ENCODE results near the gene LRIG3.
"Not testable (repeated sequence)": the region's sequence is repeated elsewhere in the genome, so short reads cannot be mapped to it uniquely, and the experiment has no call there.

LRIG3 gene, protein sequence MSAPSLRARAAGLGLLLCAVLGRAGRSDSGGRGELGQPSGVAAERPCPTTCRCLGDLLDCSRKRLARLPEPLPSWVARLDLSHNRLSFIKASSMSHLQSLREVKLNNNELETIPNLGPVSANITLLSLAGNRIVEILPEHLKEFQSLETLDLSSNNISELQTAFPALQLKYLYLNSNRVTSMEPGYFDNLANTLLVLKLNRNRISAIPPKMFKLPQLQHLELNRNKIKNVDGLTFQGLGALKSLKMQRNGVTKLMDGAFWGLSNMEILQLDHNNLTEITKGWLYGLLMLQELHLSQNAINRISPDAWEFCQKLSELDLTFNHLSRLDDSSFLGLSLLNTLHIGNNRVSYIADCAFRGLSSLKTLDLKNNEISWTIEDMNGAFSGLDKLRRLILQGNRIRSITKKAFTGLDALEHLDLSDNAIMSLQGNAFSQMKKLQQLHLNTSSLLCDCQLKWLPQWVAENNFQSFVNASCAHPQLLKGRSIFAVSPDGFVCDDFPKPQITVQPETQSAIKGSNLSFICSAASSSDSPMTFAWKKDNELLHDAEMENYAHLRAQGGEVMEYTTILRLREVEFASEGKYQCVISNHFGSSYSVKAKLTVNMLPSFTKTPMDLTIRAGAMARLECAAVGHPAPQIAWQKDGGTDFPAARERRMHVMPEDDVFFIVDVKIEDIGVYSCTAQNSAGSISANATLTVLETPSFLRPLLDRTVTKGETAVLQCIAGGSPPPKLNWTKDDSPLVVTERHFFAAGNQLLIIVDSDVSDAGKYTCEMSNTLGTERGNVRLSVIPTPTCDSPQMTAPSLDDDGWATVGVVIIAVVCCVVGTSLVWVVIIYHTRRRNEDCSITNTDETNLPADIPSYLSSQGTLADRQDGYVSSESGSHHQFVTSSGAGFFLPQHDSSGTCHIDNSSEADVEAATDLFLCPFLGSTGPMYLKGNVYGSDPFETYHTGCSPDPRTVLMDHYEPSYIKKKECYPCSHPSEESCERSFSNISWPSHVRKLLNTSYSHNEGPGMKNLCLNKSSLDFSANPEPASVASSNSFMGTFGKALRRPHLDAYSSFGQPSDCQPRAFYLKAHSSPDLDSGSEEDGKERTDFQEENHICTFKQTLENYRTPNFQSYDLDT

GRCh38 chr12:58920102-58920960 is at the start of gene LRIG3:
Gene LRIG3 (minus strand): TSS chr12:58920504. CDS start chr12:58920235, 269 bp downstream.
- DNase-seq (ENCODE audit: low spot score) = peak; percentile 59

- no peak for DNase-seq (ENCODE audit: low spot score)
Measured at GRCh38 chr12:58969237-58969636, 48.9 kb upstream of the LRIG3 start.

GRCh38 chr12:58967561-58967960 is 47.3 kb upstream of the LRIG3 start:
- no peak for DNase-seq (ENCODE audit: low spot score)

DNA sequence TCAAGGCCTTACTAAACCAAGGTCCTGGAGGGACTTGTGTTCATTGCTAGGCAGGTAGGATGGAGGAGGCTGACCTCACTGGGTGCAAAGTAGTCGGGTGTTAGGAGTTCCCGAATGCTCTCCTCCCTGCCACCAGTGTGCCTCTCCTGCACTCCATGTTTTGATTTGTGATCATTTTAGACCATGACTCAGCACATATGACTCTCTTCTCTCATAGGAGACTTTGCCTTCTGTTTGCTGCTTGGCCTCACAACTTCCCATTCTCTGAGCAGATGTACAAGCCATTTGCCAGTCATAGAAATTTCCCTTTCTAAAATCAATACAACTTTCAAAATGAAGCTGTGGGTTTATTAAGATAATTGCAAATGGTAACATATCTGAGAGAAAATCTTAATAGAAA is 46.6 kb upstream of the LRIG3 start:
- DNase-seq (ENCODE audit: low spot score) = no peak

GRCh38 chr12:58965568-58965967 is 45.3 kb upstream of the LRIG3 start:
- DNase-seq (ENCODE audit: low spot score) = no peak

- no peak for DNase-seq (ENCODE audit: low spot score)
Measured at GRCh38 chr12:58963844-58964243, 43.5 kb upstream of the LRIG3 start.

GRCh38 chr12:58961906-58962305 is 41.6 kb upstream of the LRIG3 start:
- no peak for DNase-seq (ENCODE audit: low spot score)

GRCh38 chr12:58961166-58961565 is 40.9 kb upstream of the LRIG3 start:
- DNase-seq (ENCODE audit: low spot score) = no peak

DNA sequence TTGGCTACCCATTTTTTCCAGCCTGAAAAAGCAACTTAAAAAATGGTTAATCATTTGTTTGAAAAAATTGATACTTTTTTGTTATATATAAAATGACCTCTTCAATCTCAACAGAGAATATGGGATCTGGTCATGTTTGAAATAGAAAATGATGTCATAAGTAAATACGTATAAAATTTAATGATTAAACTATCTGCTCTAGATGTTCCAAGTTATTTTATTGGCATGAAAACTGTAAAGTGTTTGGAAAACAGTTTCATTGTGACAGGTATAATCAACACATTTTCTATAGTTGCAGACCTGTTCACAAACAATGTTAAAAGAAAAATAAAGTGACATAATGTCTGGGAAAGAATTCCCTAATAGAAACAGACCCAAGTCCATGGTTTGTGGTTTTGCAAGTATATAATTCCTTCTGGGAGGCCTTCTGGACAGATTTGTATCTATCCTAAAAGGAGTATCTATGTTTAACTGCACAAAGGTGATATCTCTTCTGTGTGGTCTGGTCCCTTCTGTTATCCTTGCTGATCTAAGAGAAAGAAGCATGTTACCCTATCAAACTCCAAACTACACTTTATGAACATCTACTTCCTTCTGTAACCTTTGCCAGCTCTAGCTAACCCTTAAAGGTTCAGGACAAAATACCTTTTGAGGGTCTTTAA is 39.5 kb upstream of the LRIG3 start:
- no peak for DNase-seq (ENCODE audit: low spot score)

DNA sequence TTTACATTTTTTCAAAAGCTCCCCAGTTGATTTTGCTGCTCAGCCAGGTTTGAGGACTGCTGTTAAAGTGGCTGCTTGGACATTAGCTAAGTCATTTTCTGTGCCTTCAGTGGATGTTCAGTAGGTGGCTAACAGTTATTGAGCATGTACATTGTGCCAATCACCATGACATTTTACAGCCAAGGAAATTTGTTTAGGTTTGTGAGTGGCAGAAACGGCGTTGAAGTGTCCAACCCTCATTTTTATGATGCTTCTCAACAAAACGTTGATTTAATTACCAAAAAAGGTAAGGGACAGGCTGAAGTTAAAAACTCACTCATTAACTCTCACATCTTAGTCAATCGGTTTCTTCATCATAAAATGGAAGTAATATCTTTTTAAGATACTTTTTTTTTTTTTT is 37.0 kb upstream of the LRIG3 start:
- no peak for DNase-seq (ENCODE audit: low spot score)

GRCh38 chr12:58955849-58956248 is 35.5 kb upstream of the LRIG3 start:
- DNase-seq (ENCODE audit: low spot score) = no peak

GRCh38 chr12:58954002-58954401 is 33.7 kb upstream of the LRIG3 start:
- no peak for DNase-seq (ENCODE audit: low spot score)

- DNase-seq (ENCODE audit: low spot score) = no peak
Measured at GRCh38 chr12:58950739-58951100, 30.4 kb upstream of the LRIG3 start.

DNA sequence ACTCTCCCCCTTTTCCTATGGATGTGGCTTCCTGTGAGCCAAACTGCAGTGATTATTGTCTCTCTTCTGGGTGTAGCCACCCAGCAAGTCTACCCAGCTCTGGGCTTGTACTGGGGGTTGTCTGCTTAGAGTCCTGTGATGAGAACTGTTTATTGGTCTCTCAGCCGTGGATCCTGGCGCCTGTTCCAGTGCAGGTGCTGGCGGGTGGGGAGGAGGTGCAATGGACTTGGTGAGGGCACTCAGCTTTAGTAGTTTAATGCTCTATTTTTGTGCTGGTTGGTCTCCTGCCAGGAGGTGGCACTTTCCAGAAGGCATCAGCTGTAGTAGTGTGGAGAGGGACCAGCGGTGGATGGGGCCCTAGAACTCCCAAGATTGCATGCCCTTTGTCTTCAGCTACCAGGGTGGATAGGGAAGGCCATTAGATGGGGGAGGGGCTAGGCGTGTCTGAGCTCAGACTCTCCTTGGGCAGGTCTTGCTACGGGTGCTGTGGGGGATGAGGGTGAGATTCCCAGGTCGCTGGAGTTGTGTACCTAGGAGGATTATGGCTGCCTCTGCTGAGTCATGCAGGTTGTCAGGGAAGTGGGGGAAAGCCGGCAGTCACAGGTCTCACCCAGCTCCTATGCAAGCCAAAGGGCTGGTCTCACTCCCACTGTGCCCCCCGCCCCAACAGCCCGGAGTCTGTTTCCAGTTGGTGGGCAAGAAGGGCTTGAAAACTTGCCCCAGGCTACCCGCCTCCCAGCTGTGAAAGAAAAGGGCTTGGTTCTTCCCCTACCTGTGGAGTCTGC is 29.8 kb upstream of the LRIG3 start:
- DNase-seq (ENCODE audit: low spot score) = not testable (repeated sequence)

DNA sequence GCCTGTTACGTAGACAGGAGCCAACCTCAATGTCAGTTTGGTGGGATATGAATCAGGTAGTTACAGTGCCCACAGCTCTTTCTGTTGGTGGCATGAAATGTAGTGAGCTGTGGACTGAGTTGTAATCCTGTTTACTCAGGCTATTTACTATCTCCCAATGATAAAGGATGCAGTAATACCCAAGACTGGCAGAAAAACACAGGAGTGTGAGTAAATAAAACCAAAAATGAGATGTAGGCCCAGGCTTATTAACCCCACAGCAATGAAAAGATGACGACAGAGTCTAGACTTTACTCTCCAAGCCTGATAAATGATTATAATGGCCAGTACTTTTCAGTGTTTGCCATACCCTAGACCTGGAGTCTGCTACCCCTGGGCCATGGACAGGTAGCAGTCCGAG is 22.8 kb upstream of the LRIG3 start:
- no peak for DNase-seq (ENCODE audit: low spot score)

GRCh38 chr12:58942345-58942744 is 22.0 kb upstream of the LRIG3 start:
- DNase-seq (ENCODE audit: low spot score) = no peak

- DNase-seq (ENCODE audit: low spot score) = no peak
Measured at GRCh38 chr12:58939399-58940100, 19.2 kb upstream of the LRIG3 start.

- no peak for DNase-seq (ENCODE audit: low spot score)
Measured at GRCh38 chr12:58938440-58938839, 18.1 kb upstream of the LRIG3 start.

DNA sequence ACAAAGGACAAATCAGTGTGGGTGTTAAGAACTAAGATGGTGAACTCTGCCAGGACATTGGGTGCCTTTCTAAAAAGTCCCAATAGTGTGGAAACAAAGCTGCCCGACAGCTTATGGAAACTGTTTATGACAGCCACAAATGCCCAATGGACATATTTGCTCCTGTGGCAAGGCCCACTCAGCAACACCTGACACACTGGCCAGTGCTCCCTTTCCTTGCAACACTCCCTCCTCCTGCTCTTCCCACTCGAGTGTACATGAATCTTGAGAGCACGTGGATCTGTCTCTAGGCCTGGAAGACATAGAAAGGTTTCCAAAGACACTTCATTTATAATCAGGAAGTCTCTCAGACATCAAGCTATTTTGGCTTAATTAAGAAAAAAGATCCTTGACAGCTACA is 14.2 kb upstream of the LRIG3 start:
- DNase-seq (ENCODE audit: low spot score) = no peak

All from germinal center (tissue), 1 donor.